HEK293 (cell line): Measurements from ENCODE around the gene AMER3.

ENCODE experiments used
- CTCF ChIP-seq: fragments of 450-650 bp; formaldehyde crosslinking; IDR thresholded peaks from 2 replicates; pipeline ENCODE4 v1.5.1; 2016; ENCODE audit warnings: missing biosample characterization, missing genetic modification characterization
- SP7 ChIP-seq: fragments of 450-650 bp; formaldehyde crosslinking; IDR thresholded peaks from 2 replicates; pipeline ENCODE4 v1.5.1; 2016; ENCODE audit warnings: missing biosample characterization, missing genetic modification characterization
- YY1 ChIP-seq: fragments of 450-650 bp; formaldehyde crosslinking; IDR thresholded peaks from 2 replicates; pipeline ENCODE4 v1.5.1; 2018; ENCODE audit warnings: missing biosample characterization, missing genetic modification characterization
- ZBTB10 ChIP-seq: fragments of 450-650 bp; formaldehyde crosslinking; IDR thresholded peaks from 2 replicates; pipeline ENCODE4 v1.5.1; 2016; ENCODE audit warnings: missing biosample characterization, missing genetic modification characterization
- ZFP3 ChIP-seq: fragments of 450-650 bp; formaldehyde crosslinking; IDR thresholded peaks from 2 replicates; pipeline ENCODE4 v1.5.1; 2016; ENCODE audit warnings: low read depth, missing biosample characterization, missing genetic modification characterization
- ZNF132 ChIP-seq: fragments of 450-650 bp; formaldehyde crosslinking; IDR thresholded peaks from 2 replicates; pipeline ENCODE4 v1.5.1; 2017; ENCODE audit warnings: missing biosample characterization, missing genetic modification characterization, borderline replicate concordance
- ZNF274 ChIP-seq, 2 experiments: fragments of 200-500 bp in 1 of 2; fragments of 450-650 bp in 1 of 2; sonication (Bioruptor generic) in 1 of 2; formaldehyde crosslinking in 1 of 2; IDR thresholded peaks; 2 replicates each; pipeline versions ENCODE4 v1.5.1 to v1.6.1; 2014 to 2016; ENCODE audit warnings: borderline replicate concordance in 1 of 2, inconsistent platforms in 1 of 2, low read length in 1 of 2, missing biosample characterization in 1 of 2, missing genetic modification characterization in 1 of 2
- ZNF416 ChIP-seq: fragments of 450-650 bp; formaldehyde crosslinking; IDR thresholded peaks from 2 replicates; pipeline ENCODE4 v1.5.1; 2016; ENCODE audit warnings: missing biosample characterization, missing genetic modification characterization
- ZNF510 ChIP-seq: fragments of 450-650 bp; formaldehyde crosslinking; IDR thresholded peaks from 2 replicates; pipeline ENCODE4 v1.5.1; 2018; ENCODE audit warnings: mild to moderate bottlenecking, missing genetic modification characterization, missing biosample characterization; ENCODE audit not compliant: insufficient replicate concordance
- ZNF529 ChIP-seq: fragments of 450-650 bp; formaldehyde crosslinking; IDR thresholded peaks from 2 replicates; pipeline ENCODE4 v1.5.1; 2017; ENCODE audit warnings: missing genetic modification characterization, missing biosample characterization; ENCODE audit not compliant: insufficient replicate concordance
- ZNF670 ChIP-seq: fragments of 450-650 bp; formaldehyde crosslinking; IDR thresholded peaks from 2 replicates; pipeline ENCODE4 v1.5.1; 2016; ENCODE audit warnings: missing biosample characterization, missing genetic modification characterization, low read depth
- ZNF704 ChIP-seq: fragments of 450-650 bp; formaldehyde crosslinking; IDR thresholded peaks from 2 replicates; pipeline ENCODE4 v1.5.1; 2016; ENCODE audit warnings: missing biosample characterization, missing genetic modification characterization

DNA sequence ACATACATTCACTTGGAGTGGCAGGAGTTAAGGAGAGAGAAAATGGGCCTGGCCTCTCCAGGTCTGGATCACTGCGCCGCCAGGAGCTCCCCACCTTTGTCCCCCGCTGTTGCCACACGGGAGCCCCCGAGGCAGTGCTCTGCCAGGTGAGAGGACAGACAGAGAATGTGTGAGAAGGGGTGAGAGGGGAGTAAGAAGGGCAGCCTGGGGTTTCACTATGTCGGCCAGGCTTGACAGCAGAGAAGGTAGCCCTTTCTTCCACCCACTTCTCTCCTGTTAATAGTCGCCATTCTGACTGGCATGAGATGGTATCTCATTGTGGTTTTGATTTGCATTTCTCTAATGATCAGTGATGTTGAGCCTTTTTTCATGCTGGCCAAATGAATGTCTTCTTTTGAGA, 55.1 kb downstream of the AMER3 start:
- TF ChIP-seq ZNF416 (no peak), ZNF274 (IDR thresholded peaks at IDR 0.05; ENCODE audit: low read length) (no peak), ZNF274 (tag by site-specific recombination; IDR thresholded peaks at IDR 0.05; ENCODE audit: borderline replicate concordance) (no peak), ZNF132 (no peak), SP7 (tag by site-specific recombination) (no peak), ZBTB10 (tag by site-specific recombination) (no peak), CTCF (tag by site-specific recombination) (no peak), ZFP3 (tag by site-specific recombination) (no peak), YY1 (tag by site-specific recombination) (no peak), ZNF670 (no peak), ZNF529 (tag by site-specific recombination) (no peak), ZNF704 (no peak), ZNF510 (no peak)
